GM12891 (cell line): ENCODE results near the gene SEMA5A.

Experiments
- POLR2A ChIP-seq: IDR thresholded peaks from 2 replicates; pipeline ENCODE4 v1.6.1; 2011; ENCODE audit warnings: low read depth, low read length, control low read depth
- POLR2AphosphoS5 ChIP-seq: IDR thresholded peaks from 2 replicates; pipeline ENCODE4 v1.6.1; 2011; ENCODE audit warnings: low read depth, low read length, control low read depth
- POU2F2 ChIP-seq: IDR thresholded peaks from 2 replicates; pipeline ENCODE4 v1.6.1; 2011; ENCODE audit warnings: low read depth, mild to moderate bottlenecking, control low read depth, low read length, moderate library complexity
- SPI1 ChIP-seq: IDR thresholded peaks from 2 replicates; pipeline ENCODE4 v1.6.1; 2011; ENCODE audit warnings: low read depth, low read length, control low read depth
- TAF1 ChIP-seq: IDR thresholded peaks from 2 replicates; pipeline ENCODE4 v1.6.1; 2011; ENCODE audit warnings: low read depth, low read length, control low read depth

DNA sequence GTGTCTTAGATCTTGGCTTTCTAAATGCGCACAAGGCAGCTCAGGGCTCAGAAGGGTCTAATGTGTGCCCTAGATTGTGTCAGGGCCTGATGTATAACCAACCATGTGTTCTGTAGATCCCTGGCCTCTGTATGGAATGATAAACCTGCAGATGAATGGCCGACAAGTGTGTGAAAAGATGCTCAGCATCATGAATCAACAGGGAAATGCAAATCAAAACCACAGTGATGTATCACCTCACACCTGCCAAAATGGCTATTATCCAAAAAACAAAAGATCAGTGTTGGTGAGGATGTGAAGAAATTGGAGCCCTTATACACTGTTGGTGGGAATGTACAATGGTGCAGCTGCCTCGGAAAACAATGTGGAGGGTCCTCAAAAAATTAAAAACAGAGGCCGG lies 489.8 kb downstream of the SEMA5A start:
- TF ChIP-seq POLR2AphosphoS5 = no peak
- TF ChIP-seq POLR2A = no peak
- no peak for TF ChIP-seq SPI1
- no peak for TF ChIP-seq TAF1
- TF ChIP-seq POU2F2 = no peak
